Right atrium auricular region (tissue), 2 donors: ENCODE data around the gene CTH. TPM values are rescaled to one million over a fixed set of nuclear protein-coding genes. Genes with fewer than 3 reads are reported as not detected.

Experiments
- DNase-seq: peaks from one replicate; pipeline ENCODE4 v3.0.0-alpha.2; 2019; ENCODE audit warnings: low spot score
- H3K27ac ChIP-seq, 2 donors: fragments of 200-600 bp; sonication (generic); 1 replicate in 1 of 2; 2 replicates in 1 of 2; pipeline ENCODE4 v1.5.1; 2016 to 2019
- H3K27me3 ChIP-seq, 2 donors: fragments of 200-600 bp; sonication (generic); one replicate each; pipeline versions ENCODE4 v1.5.1 to v1.6.0; 2017 to 2019
- H3K36me3 ChIP-seq: fragments of 200-600 bp; sonication (generic); one replicate; pipeline ENCODE4 v1.5.1; 2016
- H3K4me1 ChIP-seq, 2 donors: fragments of 200-600 bp; sonication (generic); one replicate each; pipeline versions ENCODE4 v1.5.1 to v1.6.0; 2017 to 2019
- H3K4me3 ChIP-seq, 2 donors: fragments of 200-600 bp; sonication (generic); 1 replicate in 1 of 2; 2 replicates in 1 of 2; pipeline ENCODE4 v1.5.1; 2017 to 2019; ENCODE audit warnings: mild to moderate bottlenecking in 1 of 2, moderate library complexity in 1 of 2
- H3K9me3 ChIP-seq, 2 donors: fragments of 200-600 bp; sonication (generic); one replicate each; pipeline ENCODE4 v1.5.1; 2019
- total RNA-seq, 2 donors: library from RNA; depleted of rRNA; stranded (reverse); fragments of >200 nt; gene quantifications; one replicate each; pipeline ENCODE4 v1.1.0, GENCODE V29; 2016
- TF ChIP-seq, protein P1 (sequence below), 2 donors: fragments of 200-600 bp; sonication (generic); IDR thresholded peaks; one replicate each; pipeline ENCODE4 v1.5.1; 2019; ENCODE audit warnings: antibody characterized with exemption in 2 of 2

The CTH gene
- total RNA-seq, 2 donors from 2014 or later = 1.0 to 1.6 TPM

- DNase-seq = no peak
- Histone ChIP-seq H3K9me3 (no peaks in the 10 kb centered on the region), H3K27ac (no peak overlapping the region), H3K27me3 (no peaks in the 10 kb centered on the region), H3K4me3 (no peak overlapping the region), H3K4me1 (no peaks in the 10 kb centered on the region), H3K36me3 (no peaks in the 10 kb centered on the region)
- TF ChIP-seq, protein P1, sequence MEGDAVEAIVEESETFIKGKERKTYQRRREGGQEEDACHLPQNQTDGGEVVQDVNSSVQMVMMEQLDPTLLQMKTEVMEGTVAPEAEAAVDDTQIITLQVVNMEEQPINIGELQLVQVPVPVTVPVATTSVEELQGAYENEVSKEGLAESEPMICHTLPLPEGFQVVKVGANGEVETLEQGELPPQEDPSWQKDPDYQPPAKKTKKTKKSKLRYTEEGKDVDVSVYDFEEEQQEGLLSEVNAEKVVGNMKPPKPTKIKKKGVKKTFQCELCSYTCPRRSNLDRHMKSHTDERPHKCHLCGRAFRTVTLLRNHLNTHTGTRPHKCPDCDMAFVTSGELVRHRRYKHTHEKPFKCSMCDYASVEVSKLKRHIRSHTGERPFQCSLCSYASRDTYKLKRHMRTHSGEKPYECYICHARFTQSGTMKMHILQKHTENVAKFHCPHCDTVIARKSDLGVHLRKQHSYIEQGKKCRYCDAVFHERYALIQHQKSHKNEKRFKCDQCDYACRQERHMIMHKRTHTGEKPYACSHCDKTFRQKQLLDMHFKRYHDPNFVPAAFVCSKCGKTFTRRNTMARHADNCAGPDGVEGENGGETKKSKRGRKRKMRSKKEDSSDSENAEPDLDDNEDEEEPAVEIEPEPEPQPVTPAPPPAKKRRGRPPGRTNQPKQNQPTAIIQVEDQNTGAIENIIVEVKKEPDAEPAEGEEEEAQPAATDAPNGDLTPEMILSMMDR (IDR thresholded peaks at IDR 0.05) = no peak
Measured at GRCh38 chr1:70385477-70385876, 25.6 kb upstream of the CTH start.

DNA sequence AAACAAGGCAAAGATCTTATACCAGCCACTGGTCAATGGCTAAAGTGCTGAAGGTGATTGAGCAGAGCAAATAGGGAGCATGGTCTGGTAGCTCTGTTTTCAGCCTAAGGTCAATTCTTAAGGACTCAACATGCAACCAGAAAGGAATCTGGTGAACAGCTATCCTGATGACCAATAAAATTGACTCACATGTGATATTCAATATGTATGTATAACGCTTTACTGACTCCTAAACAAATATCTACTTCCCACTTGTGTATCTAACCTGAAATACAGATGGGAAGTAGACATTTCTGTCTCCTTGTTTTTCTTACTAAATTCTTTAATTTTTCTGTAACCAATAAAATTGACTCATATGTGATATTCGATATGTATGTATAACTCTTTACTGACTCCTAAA, 24.9 kb upstream of the CTH start:
- Histone ChIP-seq H3K27me3 (no peaks in the 10 kb centered on the region), H3K4me1 (no peaks in the 10 kb centered on the region), H3K36me3 (no peaks in the 10 kb centered on the region), H3K4me3 (no peak overlapping the region), H3K9me3 (no peaks in the 10 kb centered on the region), H3K27ac (no peak overlapping the region)
- TF ChIP-seq, protein P1 (IDR thresholded peaks at IDR 0.05) = no peak
- DNase-seq = no peak

DNA sequence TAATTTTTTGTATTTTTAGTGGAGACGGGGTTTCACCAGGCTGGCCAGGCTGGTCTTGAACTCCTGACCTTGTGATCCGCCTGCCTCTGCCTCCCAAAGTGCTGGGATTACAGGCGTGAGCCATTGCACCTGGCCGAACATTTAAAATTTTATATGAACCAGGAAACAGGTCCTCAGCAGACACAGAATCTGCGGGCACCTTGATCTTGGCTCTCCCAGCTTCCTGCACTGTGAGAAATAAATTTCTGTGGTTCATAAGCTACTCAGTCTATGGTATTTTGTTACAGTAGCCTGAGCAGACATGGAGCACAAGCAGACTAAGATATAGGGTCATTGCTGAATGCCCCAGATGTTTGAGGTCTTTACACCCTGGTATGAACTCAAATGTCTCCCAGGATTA, 23.6 kb upstream of the CTH start:
- H3K27ac ChIP-seq = no peak overlapping the region
- H3K9me3 ChIP-seq = no peaks in the 10 kb centered on the region
- no peaks in the 10 kb centered on the region for H3K4me1 ChIP-seq
- TF ChIP-seq, protein P1 (IDR thresholded peaks at IDR 0.05) = no peak
- H3K4me3 ChIP-seq = no peak overlapping the region
- no peak for DNase-seq
- H3K27me3 ChIP-seq = no peaks in the 10 kb centered on the region
- no peaks in the 10 kb centered on the region for H3K36me3 ChIP-seq

GRCh38 chr1:70392626-70393025, 18.4 kb upstream of the CTH start:
- DNase-seq = no peak
- Histone ChIP-seq H3K36me3 (no peaks in the 10 kb centered on the region), H3K27me3 (no peaks in the 10 kb centered on the region), H3K4me1 (no peaks in the 10 kb centered on the region), H3K27ac (no peak overlapping the region), H3K4me3 (no peak overlapping the region), H3K9me3 (no peaks in the 10 kb centered on the region)
- TF ChIP-seq, protein P1 (IDR thresholded peaks at IDR 0.05) = no peak

- H3K4me3 ChIP-seq = no peak overlapping the region
- DNase-seq = no peak
- TF ChIP-seq, protein P1 (IDR thresholded peaks at IDR 0.05) = no peak
- H3K9me3 ChIP-seq = no peaks in the 10 kb centered on the region
- no peaks in the 10 kb centered on the region for H3K4me1 ChIP-seq
- H3K36me3 ChIP-seq = no peaks in the 10 kb centered on the region
- H3K27ac ChIP-seq = no peak overlapping the region
- H3K27me3 ChIP-seq = no peaks in the 10 kb centered on the region
Measured at GRCh38 chr1:70396607-70397006, 14.5 kb upstream of the CTH start.

DNA sequence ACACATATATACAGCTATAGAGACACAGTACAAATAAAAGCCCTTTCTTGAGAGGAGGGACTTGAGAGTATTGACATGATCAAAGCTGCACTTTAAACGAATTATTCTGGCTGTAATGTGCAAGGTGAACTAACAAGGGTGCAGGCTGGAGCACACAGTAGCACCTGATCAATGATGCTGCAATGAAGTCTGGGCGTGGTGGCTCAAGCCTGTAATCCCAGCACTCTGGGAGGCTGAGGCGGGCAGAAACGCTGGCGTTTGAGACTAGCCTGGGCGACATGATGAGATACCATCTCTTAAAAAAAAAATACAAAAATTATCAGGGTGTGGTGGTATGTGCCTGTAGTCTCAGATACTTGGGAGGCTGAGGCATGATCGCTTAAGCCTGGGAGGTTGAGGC, 14.1 kb upstream of the CTH start:
- DNase-seq = no peak
- Histone ChIP-seq H3K27ac (no peak overlapping the region), H3K4me1 (no peaks in the 10 kb centered on the region), H3K4me3 (no peak overlapping the region), H3K27me3 (no peaks in the 10 kb centered on the region), H3K36me3 (no peaks in the 10 kb centered on the region), H3K9me3 (no peaks in the 10 kb centered on the region)
- TF ChIP-seq, protein P1 (IDR thresholded peaks at IDR 0.05) = no peak
